ACC112 (cell line): ENCODE measurements around the gene PTCH2.
A peak's percentile ranks its signal among the peaks of the same experiment; 100 is the strongest.

Source experiments
- H2AFZ ChIP-seq: fragments of 200-600 bp; sonication (generic); one replicate; pipeline ENCODE4 v1.6.0; 2017; ENCODE audit warnings: antibody characterized with exemption, low read length; ENCODE audit not compliant: unreplicated experiment
- H3K27ac ChIP-seq: fragments of 200-600 bp; sonication (generic); 2 replicates; pipeline ENCODE4 v1.5.1; 2014; ENCODE audit warnings: low read depth, mild to moderate bottlenecking, antibody characterized with exemption, low read length, moderate library complexity
- H3K27me3 ChIP-seq: fragments of 200-600 bp; sonication (generic); 2 replicates; pipeline ENCODE4 v1.6.1; 2014; ENCODE audit warnings: mild to moderate bottlenecking, antibody characterized with exemption, low read length, moderate library complexity, mixed read lengths; ENCODE audit not compliant: insufficient read depth
- H3K36me3 ChIP-seq: fragments of 200-600 bp; sonication (generic); 2 replicates; pipeline ENCODE4 v1.6.1; 2016; ENCODE audit warnings: mild to moderate bottlenecking, antibody characterized with exemption, low read length, moderate library complexity, mixed read lengths; ENCODE audit not compliant: insufficient read depth
- H3K4me1 ChIP-seq: fragments of 200-600 bp; sonication (generic); one replicate; pipeline ENCODE4 v1.6.1; 2016; ENCODE audit warnings: low read length, mixed read lengths; ENCODE audit not compliant: insufficient read depth, unreplicated experiment, control insufficient read depth
- H3K4me3 ChIP-seq: fragments of 200-600 bp; sonication (generic); 2 replicates; pipeline ENCODE4 v1.5.1; 2014; ENCODE audit warnings: mild to moderate bottlenecking, low read depth, low read length
- H3K79me2 ChIP-seq: fragments of 200-600 bp; sonication (generic); one replicate; pipeline ENCODE4 v1.6.0; 2016; ENCODE audit warnings: low read length; ENCODE audit not compliant: control insufficient read depth, unreplicated experiment, insufficient read depth

Gene PTCH2

DNA sequence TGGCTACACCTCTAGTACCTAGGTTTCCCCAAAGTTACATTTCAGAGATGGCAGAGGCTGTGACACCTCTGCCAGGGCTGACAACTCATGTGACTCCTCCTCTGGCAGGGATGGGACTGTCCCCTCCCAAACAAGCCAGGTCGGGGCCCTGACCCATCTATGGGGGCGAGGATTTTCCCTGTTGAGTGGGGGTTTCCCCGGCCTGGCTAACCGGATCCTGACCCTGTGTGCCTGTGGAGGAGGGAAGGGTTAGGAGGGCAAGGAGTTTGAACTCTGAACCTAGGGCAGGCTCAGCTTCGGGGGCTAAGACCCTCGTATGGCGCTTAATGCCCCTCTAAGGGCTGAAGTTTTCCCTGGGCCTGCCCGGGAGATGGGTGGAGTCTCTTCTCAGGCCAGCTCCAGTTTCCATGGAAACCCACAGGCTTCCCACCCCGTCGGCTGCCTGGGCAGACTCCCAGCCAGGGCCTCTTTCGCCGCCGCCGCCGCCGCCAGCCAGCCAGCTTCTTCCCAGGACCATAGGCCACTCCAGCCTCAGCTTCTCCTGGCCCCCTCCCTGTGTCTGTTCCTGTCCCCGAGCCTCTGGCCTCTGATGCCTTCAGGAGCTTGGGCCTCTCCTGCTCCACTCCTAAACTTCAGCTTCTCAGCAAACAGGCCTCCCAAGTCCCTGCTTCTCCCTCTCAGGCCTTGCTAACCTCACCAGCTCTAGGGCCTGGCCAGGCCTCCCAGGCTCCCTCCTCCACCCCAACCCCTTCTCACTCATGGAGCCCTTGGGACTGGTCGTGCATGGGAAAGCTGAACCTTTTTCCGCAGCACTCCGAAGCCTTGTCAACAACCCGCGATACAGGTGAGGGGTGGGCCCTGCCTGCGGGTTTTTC lies 34.8 kb downstream of the PTCH2 start, which contains the start of gene BTBD19:
TSS of gene BTBD19 (plus strand) at position 461 of the 875 bp plus-strand sequence. CDS start at position 759, 298 bp downstream.
- H2AFZ ChIP-seq: no peak within 1 kb of the TSS
- H3K79me2 ChIP-seq: peaks cover 29% of the 10 kb centered on the region
- H3K27ac ChIP-seq: peak within 1 kb of the TSS; percentile 99
- peaks cover 69% of the 10 kb centered on the region for H3K4me1 ChIP-seq
- peak within 1 kb of the TSS; percentile 72 for H3K4me3 ChIP-seq
- H3K27me3 ChIP-seq: no peaks in the 10 kb centered on the region
- peaks cover 17% of the 10 kb centered on the region; the same call in 1 of the 2 replicates for H3K36me3 ChIP-seq

DNA sequence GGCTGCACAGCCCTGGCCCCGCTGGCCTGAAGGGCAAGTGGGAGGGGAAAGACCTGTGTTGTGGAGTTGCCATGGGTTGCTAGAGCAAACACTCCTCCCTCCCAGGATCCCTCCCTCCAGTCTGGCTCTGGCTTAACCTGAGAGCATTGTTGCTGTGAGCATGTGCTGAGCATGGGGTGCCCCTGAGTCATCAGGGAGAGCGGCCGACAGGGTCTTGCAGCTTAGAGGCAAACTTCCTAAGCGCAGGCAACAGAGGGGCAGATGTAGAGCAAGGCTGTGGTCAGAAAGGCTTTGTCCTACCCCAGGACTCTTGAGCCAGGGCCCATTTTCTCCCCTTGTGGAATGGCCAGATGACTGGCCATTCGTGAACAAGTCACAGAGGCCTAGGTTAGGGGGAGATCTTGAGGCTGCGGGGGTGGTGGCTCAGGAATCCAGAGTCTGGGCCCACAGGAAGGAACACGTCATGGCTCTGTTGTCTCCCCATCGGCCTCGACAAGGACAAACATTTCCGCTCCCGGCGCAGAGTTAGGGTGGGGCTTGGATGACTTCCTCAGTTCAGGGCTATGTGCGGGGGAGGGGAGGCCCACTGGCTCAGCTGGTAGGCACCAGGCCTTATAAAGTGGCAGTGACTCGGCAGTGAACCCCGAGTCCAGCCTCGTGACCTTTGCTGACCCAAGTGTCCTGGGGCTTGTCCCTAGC lies 35.5 kb downstream of the PTCH2 start:
- Histone ChIP-seq H3K4me3 (peak overlapping the region; percentile 72), H3K27me3 (no peaks in the 10 kb centered on the region), H3K27ac (peak overlapping the region; percentile 99), H3K79me2 (peaks cover 37% of the 10 kb centered on the region), H3K4me1 (peaks cover 77% of the 10 kb centered on the region), H2AFZ (no peak overlapping the region), H3K36me3 (peaks cover 17% of the 10 kb centered on the region; the same call in 1 of the 2 replicates)

DNA sequence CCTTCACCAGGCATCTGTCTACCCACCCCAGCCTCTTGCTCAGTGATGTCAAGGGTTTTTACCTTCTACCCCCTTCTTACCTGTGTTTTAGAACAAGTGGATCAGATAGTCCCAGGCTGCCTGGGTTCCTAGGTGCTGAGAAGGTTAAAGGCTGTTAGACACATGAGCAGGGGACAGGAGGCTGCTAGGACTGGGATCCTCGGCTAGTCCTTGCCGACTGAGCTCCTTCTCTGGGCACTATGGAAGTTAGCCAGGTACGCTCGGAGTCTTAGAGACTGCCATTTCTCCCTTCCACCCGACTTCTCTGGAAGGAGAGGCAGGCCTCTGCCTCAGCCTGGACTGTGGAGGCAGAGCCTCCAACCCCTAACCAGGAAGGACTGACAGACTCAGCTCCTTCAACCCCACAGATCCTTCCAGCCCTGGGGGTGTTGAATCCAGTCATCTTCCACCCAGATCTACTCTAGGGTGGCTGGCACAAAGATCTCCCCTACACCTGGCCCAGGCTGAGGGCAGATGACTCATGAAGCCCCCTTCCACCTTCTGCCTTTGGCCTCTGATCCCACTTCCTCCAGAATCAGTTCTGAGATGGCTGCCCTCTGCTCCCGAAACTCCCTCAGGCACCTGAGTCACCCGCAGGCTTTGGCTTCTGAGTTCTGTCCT lies 36.2 kb downstream of the PTCH2 start, which contains the start of gene DYNLT4:
TSS of gene DYNLT4 (minus strand) at position 648 of the 660 bp plus-strand sequence. CDS start 683 bp downstream, outside the sequence.
- Histone ChIP-seq H3K4me3 (peak within 1 kb of the TSS; percentile 72), H3K27ac (peak within 1 kb of the TSS; percentile 99), H2AFZ (no peak within 1 kb of the TSS), H3K36me3 (peaks cover 23% of the 10 kb centered on the region; the same call in 1 of the 2 replicates), H3K27me3 (no peaks in the 10 kb centered on the region), H3K4me1 (peaks cover 79% of the 10 kb centered on the region), H3K79me2 (peaks cover 39% of the 10 kb centered on the region)

DNA sequence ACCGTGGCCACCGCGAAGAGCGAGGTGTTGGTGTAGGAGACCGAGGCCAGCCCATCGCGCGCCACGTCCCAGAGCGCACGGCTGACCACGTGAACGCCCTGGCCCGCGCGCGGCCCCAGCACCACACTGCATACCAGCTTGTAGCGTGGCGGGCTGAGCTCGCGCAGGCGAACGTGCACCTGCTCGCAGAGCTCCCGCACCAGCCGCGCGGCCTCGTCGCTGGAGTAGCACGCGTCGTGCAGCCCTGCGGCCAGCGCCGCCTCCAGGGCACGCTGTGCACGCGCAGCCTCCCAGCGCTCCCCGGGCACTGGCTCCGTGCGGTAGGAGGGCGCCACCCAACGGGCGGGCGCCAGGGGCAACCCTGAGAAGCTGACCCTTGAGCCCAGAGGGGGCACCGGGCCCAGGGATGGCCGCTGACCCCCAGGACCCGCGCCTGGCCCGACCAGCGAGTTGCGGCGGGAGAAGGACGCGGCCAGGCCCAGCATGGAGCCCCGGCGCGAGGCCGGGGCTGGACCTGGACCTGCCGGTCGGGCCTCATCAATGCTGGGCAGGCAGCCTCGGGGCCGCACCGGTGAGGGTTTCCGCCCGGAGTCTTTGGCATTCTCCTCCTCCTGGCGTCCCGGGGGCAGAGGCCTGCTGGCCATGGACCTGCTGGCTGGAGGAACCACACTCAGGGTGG lies 36.9 kb downstream of the PTCH2 start:
- peak overlapping the region; percentile 3; the same call in 1 of the 2 replicates for H3K4me3 ChIP-seq
- no peaks in the 10 kb centered on the region for H3K27me3 ChIP-seq

GRCh38 chr1:44805311-44806024 lies 37.6 kb downstream of the PTCH2 start:
- H3K4me3 ChIP-seq: no peak overlapping the region
- peaks cover 24% of the 10 kb centered on the region; the same call in 1 of the 2 replicates for H3K36me3 ChIP-seq
- no peak overlapping the region for H2AFZ ChIP-seq
- peaks cover 68% of the 10 kb centered on the region for H3K4me1 ChIP-seq
- peaks cover 49% of the 10 kb centered on the region for H3K79me2 ChIP-seq
- H3K27me3 ChIP-seq: no peaks in the 10 kb centered on the region
- peak overlapping the region; percentile 99 for H3K27ac ChIP-seq

More for the DNA sequence above, 36.9 kb downstream of the PTCH2 start:
- Histone ChIP-seq H3K79me2 (peaks cover 46% of the 10 kb centered on the region), H3K4me1 (peaks cover 74% of the 10 kb centered on the region), H3K36me3 (peaks cover 24% of the 10 kb centered on the region; the same call in 1 of the 2 replicates), H2AFZ (no peak overlapping the region), H3K27ac (peak overlapping the region; percentile 99)

- Histone ChIP-seq H2AFZ (no peak overlapping the region), H3K36me3 (peaks cover 24% of the 10 kb centered on the region; the same call in 1 of the 2 replicates), H3K4me3 (peak overlapping the region; percentile 95; the same call in 1 of the 2 replicates), H3K27me3 (no peaks in the 10 kb centered on the region), H3K4me1 (peaks cover 53% of the 10 kb centered on the region), H3K27ac (peak overlapping the region; percentile 22; the same call in 1 of the 2 replicates), H3K79me2 (peaks cover 33% of the 10 kb centered on the region)
These were observed 39.5 kb downstream of the PTCH2 start for GRCh38 chr1:44803312-44804095.

DNA sequence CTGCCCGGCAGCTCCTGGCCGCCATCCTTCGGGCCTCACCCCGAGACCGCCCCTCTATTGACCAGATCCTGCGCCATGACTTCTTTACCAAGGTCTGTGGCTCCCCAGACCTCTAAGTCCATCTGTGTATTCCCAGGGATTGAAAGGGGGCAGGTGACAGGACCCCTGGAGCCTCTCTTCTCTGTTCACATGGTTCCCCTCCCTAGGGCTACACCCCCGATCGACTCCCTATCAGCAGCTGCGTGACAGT lies 40.1 kb downstream of the PTCH2 start:
- Histone ChIP-seq H3K36me3 (peaks cover 24% of the 10 kb centered on the region; the same call in 1 of the 2 replicates), H3K4me1 (peaks cover 49% of the 10 kb centered on the region), H3K4me3 (peak overlapping the region; percentile 95; the same call in 1 of the 2 replicates), H3K79me2 (peaks cover 33% of the 10 kb centered on the region), H2AFZ (no peak overlapping the region), H3K27ac (peak overlapping the region; percentile 22; the same call in 1 of the 2 replicates), H3K27me3 (no peaks in the 10 kb centered on the region)

GRCh38 chr1:44802306-44803061 lies 40.6 kb downstream of the PTCH2 start:
- peak overlapping the region; percentile 95 for H3K4me3 ChIP-seq
- H3K4me1 ChIP-seq: peaks cover 46% of the 10 kb centered on the region
- H3K79me2 ChIP-seq: peaks cover 33% of the 10 kb centered on the region
- no peak overlapping the region for H2AFZ ChIP-seq
- no peaks in the 10 kb centered on the region for H3K27me3 ChIP-seq
- H3K36me3 ChIP-seq: peaks cover 24% of the 10 kb centered on the region; the same call in 1 of the 2 replicates
- H3K27ac ChIP-seq: peak overlapping the region; percentile 53; the same call in 1 of the 2 replicates
